K562 (cell line): ENCODE results near the gene ST6GALNAC6.

Experiments
- BCL6 ChIP-seq: fragments of 250-450 bp; sonication (Bioruptor Pico); IDR thresholded peaks from 2 replicates; pipeline ENCODE4 v1.4.0; 2020
- CREB3 ChIP-seq: fragments of 450-650 bp; conservative IDR thresholded peaks from 2 replicates; pipeline ENCODE4 v1.6.1; 2016; ENCODE audit warnings: missing genetic modification characterization, low read depth, mild to moderate bottlenecking, missing compliant biosample characterization, moderate library complexity
- EZH2 ChIP-seq: IDR thresholded peaks from 2 replicates; pipeline ENCODE4 v1.6.1; 2012; ENCODE audit warnings: low read depth, mild to moderate bottlenecking, inconsistent platforms, low read length, borderline replicate concordance
- GABPA ChIP-seq: fragments of 200-800 bp; sonication (Bioruptor generic); conservative IDR thresholded peaks from 2 replicates; pipeline ENCODE4 v1.6.1; 2016; ENCODE audit warnings: low read depth, missing genetic modification characterization, missing compliant biosample characterization
- HCFC1 ChIP-seq: IDR thresholded peaks from 2 replicates; pipeline ENCODE4 v1.6.1; 2012; ENCODE audit warnings: low read depth, low read length, improper control_type of control experiment
- HMBOX1 ChIP-seq: sonication (generic); IDR thresholded peaks from 2 replicates; pipeline ENCODE4 v1.6.1; 2016
- RAD21 ChIP-seq, 2 experiments: fragments of 250-450 bp in 1 of 2; fragments of 450-650 bp in 1 of 2; sonication (Bioruptor Pico) in 1 of 2; formaldehyde crosslinking in 1 of 2; IDR thresholded peaks in 1 of 2; conservative IDR thresholded peaks in 1 of 2; 2 replicates each; pipeline versions ENCODE4 v1.4.0 to v1.8.0; 2020 to 2022; ENCODE audit warnings: mild to moderate bottlenecking in 2 of 2, moderate library complexity in 1 of 2
- SIN3B ChIP-seq: fragments of 450-650 bp; IDR thresholded peaks from 2 replicates; pipeline ENCODE4 v1.6.1; 2017; ENCODE audit warnings: low read depth, mild to moderate bottlenecking, moderate library complexity
- TF ChIP-seq, protein P1 (sequence below), 3 experiments: IDR thresholded peaks in 2 of 3; conservative IDR thresholded peaks in 1 of 3; 2 replicates each; pipeline ENCODE4 v1.5.1; 2011 to 2012; ENCODE audit warnings: low read length in 3 of 3, mild to moderate bottlenecking in 3 of 3, control low read depth in 2 of 3, improper control_type of control experiment in 1 of 3, inconsistent platforms in 1 of 3, low read depth in 1 of 3, mixed read lengths in 1 of 3, moderate library complexity in 1 of 3; ENCODE audit not compliant: insufficient read depth in 2 of 3

DNA sequence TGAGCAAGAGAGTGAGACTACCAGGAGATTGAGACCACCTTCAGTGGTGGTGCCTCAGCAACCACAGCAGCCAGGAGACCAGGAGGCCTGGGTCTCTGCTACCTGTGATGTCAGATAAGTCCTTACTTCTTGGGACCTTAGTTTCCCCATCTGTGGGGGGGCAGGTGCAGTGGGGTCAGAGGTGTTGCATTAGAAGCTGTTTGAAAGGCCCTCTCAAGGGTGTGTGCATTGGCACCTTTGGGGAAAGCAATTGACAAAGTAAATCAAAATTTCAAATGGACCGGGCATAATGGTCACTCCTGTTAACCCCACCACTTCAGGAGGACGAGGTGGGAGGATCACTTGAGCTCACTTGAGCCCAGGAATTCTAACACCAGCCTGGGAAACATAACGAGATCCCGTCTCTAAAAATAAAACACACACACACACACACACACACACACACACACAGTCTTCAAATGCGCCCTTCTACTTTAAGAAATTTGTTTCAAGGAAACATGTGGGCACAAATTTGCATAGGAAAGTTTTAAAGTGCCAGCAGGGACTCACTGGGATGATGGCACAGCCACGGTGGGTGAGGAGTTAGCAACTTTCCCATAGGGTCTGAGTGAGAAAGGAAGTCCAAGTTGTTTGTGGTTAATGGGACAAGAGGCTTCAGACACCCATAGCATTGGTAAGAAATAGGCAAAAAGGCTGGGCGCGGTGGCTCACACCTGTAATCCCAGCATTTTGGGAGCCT is 20.6 kb downstream of the ST6GALNAC6 start:
- TF ChIP-seq, protein P1, sequence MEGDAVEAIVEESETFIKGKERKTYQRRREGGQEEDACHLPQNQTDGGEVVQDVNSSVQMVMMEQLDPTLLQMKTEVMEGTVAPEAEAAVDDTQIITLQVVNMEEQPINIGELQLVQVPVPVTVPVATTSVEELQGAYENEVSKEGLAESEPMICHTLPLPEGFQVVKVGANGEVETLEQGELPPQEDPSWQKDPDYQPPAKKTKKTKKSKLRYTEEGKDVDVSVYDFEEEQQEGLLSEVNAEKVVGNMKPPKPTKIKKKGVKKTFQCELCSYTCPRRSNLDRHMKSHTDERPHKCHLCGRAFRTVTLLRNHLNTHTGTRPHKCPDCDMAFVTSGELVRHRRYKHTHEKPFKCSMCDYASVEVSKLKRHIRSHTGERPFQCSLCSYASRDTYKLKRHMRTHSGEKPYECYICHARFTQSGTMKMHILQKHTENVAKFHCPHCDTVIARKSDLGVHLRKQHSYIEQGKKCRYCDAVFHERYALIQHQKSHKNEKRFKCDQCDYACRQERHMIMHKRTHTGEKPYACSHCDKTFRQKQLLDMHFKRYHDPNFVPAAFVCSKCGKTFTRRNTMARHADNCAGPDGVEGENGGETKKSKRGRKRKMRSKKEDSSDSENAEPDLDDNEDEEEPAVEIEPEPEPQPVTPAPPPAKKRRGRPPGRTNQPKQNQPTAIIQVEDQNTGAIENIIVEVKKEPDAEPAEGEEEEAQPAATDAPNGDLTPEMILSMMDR (IDR thresholded peaks at IDR 0.05 in 2 of 3, conservative IDR thresholded peaks at IDR 0.05 in 1 of 3; ENCODE audit: insufficient read depth in 2 of 3, low read depth in 1 of 3, low read length in 3 of 3) = no peak
- TF ChIP-seq BCL6 (CRISPR knock-in tag) (no peak), EZH2 (no peak), RAD21 (CRISPR knock-in tag; conservative IDR thresholded peaks at IDR 0.05 in 1 of 2, IDR thresholded peaks at IDR 0.05 in 1 of 2) (no peak), SIN3B (no peak), CREB3 (tag) (no peak), GABPA (tag) (no peak), HMBOX1 (no peak), HCFC1 (no peak)
